CD4-positive, alpha-beta T cell treated with Interleukin-17A for 4 hours (primary cell): ENCODE data around the gene HM13.
A peak's percentile ranks its signal among the peaks of the same experiment; 100 is the strongest.
"Not testable (repeated sequence)": the region's sequence is repeated elsewhere in the genome, so short reads cannot be mapped to it uniquely, and the experiment has no call there.

ENCODE experiments used
- DNase-seq: peaks from one replicate; pipeline ENCODE4 v3.0.0-alpha.2; 2020; ENCODE audit warnings: mixed read lengths

The HM13 gene, protein sequence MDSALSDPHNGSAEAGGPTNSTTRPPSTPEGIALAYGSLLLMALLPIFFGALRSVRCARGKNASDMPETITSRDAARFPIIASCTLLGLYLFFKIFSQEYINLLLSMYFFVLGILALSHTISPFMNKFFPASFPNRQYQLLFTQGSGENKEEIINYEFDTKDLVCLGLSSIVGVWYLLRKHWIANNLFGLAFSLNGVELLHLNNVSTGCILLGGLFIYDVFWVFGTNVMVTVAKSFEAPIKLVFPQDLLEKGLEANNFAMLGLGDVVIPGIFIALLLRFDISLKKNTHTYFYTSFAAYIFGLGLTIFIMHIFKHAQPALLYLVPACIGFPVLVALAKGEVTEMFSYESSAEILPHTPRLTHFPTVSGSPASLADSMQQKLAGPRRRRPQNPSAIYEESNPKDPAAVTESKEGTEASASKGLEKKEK

DNA sequence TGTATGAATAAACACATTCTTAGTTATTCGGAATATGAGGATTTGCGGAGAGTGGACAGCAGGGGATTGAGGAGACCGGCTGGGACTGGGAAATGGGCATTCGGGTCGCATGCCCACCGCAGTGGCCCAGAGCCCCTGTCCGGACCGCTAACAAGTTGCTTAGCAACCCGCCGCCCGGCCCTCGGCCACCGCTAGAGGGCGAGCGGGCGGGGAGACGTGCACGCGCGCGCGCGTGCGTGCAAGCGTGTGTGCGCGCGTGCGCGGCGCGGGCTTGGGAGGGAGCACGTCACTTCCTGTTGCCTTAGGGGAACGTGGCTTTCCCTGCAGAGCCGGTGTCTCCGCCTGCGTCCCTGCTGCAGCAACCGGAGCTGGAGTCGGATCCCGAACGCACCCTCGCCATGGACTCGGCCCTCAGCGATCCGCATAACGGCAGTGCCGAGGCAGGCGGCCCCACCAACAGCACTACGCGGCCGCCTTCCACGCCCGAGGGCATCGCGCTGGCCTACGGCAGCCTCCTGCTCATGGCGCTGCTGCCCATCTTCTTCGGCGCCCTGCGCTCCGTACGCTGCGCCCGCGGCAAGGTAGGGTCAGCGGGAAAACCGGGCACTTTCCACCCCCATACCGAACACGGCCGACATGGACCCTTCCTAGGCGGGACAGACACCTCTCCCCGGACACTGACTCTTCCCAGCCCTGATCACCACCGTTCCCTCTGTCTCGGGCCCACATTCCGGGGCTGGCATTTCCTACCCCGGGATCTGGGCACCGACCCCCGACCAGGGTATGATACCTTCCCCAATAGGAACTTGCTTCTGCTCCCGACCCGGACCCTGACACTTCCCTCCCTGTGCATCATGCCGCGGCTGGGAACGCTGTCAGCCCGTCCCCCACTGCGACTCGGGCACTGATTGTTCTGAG lies at the start of gene HM13:
Gene HM13 (plus strand): TSS at position 289 of the 918 bp plus-strand sequence. CDS start 110 bp downstream, at position 399.
- DNase-seq = peak; percentile 92

GRCh38 chr20:31470946-31471345 lies 43.3 kb upstream of the HM13 start:
- not testable (repeated sequence) for DNase-seq

DNA sequence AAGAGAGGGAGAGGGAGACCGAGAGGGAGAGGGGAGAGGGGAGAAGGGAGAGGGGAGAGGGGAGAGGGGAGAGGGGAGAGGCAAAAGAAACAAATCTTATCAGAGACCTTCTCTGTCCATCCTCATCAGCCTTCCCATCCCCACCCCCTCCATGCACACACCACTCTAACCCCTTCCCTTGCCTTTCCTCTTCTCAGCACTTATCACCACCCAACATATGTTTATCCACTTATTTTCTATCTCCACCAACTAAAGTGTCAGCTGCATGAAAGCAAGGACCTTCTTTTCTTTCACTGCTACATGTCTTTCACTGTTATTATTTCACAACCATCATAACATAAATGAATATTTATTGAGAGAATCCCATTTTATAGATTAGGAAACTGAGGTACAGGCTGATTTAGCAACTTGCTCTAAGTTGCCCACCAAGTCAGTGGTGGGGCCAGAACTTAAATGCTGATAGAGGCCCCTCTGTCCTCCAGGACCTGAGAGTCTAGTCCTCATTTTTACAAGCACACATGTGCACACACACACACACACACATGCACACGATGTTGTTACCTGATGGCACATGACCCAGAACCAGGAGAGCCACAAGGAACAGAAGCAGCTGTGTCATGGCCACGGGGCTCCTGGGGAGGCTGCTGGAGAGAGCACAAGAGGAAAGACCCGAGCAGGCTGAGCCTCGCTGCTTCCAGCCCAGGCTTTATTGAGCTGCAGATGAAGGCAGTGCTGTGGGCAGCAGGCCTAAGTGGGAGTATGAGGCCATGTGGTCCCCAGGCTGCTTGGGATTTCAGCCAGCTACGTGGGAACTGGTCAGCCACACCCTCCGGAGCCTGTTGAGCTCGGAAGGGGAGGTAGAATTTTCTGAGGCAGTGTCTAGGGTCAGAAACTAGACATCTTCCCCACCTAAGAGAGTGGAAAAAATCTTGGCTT lies 41.6 kb upstream of the HM13 start:
- no peak for DNase-seq

- DNase-seq = no peak
Measured at GRCh38 chr20:31473331-31474096, 40.7 kb upstream of the HM13 start.

DNA sequence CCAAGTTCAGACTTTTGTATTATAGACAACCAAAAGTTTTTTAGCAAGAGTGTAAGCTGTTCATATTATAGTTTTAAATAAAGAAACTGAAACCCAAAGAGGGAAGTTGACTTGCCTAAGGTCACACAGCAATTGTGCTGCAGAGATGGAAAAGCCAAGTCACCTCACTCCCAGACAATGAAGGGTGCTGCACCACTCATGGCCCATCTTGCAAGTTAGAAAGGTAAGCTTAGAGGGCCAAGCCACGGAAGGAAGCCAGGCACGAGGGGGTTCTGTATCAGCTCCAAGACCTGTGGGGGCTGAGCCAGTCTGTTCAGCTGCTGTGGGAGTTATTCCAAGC lies 40.2 kb upstream of the HM13 start:
- no peak for DNase-seq

- no peak for DNase-seq
Measured at GRCh38 chr20:31474758-31475427, 39.3 kb upstream of the HM13 start, which contains the start of the genes DEFB124 and REM1. DEFB124 (minus strand) TSS chr20:31475127; CDS start chr20:31473013, 2,114 bp downstream. REM1 (plus strand) TSS chr20:31475288; CDS start chr20:31476446, 1,158 bp downstream.

GRCh38 chr20:31475472-31476293 lies 38.6 kb upstream of the HM13 start:
- no peak for DNase-seq

GRCh38 chr20:31476294-31476585 lies 38.0 kb upstream of the HM13 start:
- no peak for DNase-seq

DNA sequence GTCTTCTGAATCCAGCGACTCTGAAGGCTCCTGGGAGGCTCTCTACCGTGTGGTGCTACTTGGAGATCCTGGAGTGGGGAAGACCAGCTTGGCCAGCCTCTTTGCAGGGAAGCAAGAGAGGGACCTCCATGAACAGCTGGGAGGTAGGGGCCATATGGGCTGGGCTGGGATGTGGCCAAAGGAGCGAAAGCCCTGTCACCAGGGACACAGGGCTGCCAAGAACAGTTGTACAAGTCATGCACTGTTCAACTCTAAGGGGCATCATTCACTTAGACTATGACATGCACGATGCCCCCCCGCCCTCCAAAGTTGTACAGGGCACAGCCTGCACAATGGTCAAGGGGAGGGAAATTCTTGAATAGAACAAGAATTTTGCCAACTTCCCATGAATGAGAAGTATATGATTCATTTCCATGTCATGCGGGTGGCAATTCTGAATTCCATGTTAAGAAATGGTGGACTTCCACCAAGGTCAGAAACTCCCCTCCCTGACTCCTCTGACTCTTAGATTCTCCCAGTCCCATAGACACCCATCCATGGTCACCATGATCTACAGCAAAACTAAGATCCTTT lies 37.5 kb upstream of the HM13 start:
- no peak for DNase-seq

- DNase-seq = no peak
Measured at GRCh38 chr20:31484001-31484400, 30.2 kb upstream of the HM13 start.

GRCh38 chr20:31485450-31486339 lies 28.5 kb upstream of the HM13 start:
- no peak for DNase-seq

DNA sequence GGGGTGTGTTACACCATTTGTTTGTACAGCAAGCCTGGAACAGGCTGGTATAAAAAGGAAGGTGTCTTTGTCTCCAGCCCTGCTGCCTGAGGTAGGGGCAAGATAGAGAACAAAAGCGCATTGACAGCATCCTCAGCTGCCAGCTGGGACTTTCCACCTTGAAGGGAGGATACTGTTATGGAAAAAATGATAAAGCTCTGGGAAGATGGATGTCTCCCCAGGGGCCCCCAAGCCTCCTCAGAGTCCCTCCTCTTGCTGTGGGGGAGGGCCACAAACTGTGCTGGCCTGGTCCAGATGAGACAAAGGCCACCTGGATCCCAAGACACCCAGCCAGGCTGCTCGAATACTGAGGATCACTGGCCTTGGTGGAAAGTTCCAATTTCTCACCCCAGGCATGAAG lies 26.1 kb upstream of the HM13 start:
- DNase-seq = no peak

DNA sequence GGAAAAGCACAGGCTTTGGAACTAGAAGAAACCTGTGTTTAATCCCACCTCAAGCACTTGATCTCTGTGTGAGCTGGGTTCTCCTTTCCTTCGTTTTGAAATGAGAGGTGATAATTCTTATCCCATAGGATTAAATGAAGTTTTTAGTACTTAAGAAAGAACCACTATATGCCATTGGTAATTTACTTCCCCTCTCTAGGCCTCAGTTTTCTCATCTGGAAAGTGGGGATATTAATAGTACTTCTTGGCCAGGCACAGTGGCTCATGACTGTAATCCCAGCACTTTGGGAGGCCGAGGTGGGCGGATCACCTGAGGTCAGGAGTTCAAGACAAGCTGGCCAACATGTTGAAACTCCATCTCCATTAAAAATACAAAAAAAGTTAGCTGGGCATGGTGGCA lies 25.1 kb upstream of the HM13 start:
- no peak for DNase-seq

DNA sequence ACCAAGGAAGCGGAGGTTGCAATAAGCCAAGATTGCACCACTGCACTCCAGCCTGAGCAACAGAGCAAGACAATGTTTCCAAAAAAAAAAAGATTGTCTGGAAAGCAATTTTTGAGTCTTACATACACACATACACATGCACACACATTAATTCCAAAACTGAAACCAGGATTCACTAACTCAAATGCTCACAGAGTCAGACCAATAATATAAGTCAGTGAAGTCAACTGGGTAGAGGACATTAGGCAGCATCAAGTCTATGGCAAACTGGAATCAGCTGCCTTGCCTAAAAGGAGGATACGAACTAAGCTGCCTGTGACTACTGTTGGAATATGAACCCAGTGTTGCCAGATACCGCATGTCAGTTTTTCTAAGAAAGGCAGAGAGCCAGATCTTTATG lies 23.5 kb upstream of the HM13 start:
- DNase-seq = no peak

GRCh38 chr20:31494131-31494530 lies 20.1 kb upstream of the HM13 start:
- no peak for DNase-seq

DNA sequence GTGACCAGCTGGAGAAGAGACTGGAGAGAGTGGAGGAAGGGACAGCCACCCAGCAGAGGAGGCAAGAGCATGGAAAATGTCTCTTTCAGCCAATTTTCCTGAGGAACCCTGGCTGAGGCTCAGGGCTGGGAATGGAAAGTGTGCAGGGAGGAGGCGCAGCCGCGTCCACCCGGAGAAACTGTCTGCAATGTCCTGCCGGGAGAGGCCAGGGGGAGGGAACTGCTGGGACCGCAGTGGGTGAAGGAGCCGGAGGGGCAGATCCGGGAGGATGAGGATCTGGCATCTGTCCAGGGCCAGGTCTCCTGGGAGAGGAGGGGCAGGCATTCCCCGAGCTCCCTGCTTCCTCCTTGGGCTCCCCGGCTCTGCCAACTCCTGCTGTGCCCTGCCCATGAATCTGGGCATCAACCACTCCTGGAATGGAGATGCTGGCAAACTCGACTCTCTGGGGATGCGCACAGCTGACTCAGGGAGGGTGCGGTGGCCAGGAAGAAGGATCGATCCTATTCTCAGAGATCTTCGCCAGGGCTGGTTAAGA lies 17.4 kb upstream of the HM13 start:
- DNase-seq = no peak

GRCh38 chr20:31497838-31498540 lies 16.3 kb upstream of the HM13 start:
- DNase-seq = no peak

DNA sequence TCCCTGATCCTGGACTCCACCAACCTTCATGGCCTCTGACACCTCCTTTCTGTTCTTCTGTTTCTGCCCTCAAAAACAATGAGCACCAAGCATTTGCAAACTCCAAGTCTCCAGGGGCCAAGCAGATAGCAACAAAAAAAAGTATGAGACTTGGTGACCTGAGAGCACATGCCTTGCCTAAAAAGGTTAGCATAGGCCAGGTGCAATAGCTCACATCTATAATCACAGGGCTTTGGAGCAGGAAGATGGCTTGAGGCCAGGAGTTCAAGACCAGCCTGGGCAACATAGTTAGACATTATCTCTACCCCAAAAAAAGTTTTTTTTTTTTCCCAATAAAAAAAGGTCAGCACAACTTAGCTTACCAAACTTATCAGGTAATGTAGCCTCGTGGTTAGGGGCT lies 13.7 kb upstream of the HM13 start:
- no peak for DNase-seq
